HepG2 (cell line): ENCODE measurements around the gene BICRAL. TPM values are rescaled to one million over a fixed set of nuclear protein-coding genes. Genes with fewer than 3 reads are reported as not detected.
A peak's percentile ranks its signal among the peaks of the same experiment; 100 is the strongest.

Experiments used
- BORCS8-MEF2B ChIP-seq: sonication (generic); formaldehyde crosslinking; IDR thresholded peaks from 2 replicates; pipeline ENCODE4 v1.8.0; 2022; ENCODE audit warnings: mild to moderate bottlenecking, missing genetic modification reagents
- CBFB ChIP-seq: sonication (generic); formaldehyde crosslinking; IDR thresholded peaks from 2 replicates; pipeline ENCODE4 v1.4.0; 2020; ENCODE audit warnings: missing genetic modification reagents
- CHCHD3 ChIP-seq: sonication (generic); formaldehyde crosslinking; IDR thresholded peaks from 2 replicates; pipeline ENCODE4 v1.8.0; 2022; ENCODE audit warnings: mild to moderate bottlenecking, missing genetic modification reagents, moderate library complexity
- EHMT2 ChIP-seq: fragments of 200-600 bp; sonication (generic); IDR thresholded peaks from 2 replicates; pipeline ENCODE4 v1.7.0; 2017; ENCODE audit warnings: antibody characterized with exemption, low read depth, low read length, borderline replicate concordance
- GPN1 ChIP-seq: sonication (generic); formaldehyde crosslinking; IDR thresholded peaks from 2 replicates; pipeline ENCODE4 v1.5.1; 2020; ENCODE audit warnings: missing genetic modification reagents, borderline replicate concordance
- HMGA1 ChIP-seq: sonication (generic); formaldehyde crosslinking; conservative IDR thresholded peaks from 2 replicates; pipeline ENCODE4 v1.4.0; 2020; ENCODE audit warnings: missing genetic modification reagents
- KLF11 ChIP-seq: IDR thresholded peaks from 2 replicates; pipeline ENCODE4 v1.6.1; 2016; ENCODE audit warnings: missing compliant biosample characterization
- KMT2B ChIP-seq: IDR thresholded peaks from 2 replicates; pipeline ENCODE4 v1.6.1; 2016; ENCODE audit warnings: missing genetic modification reagents, missing compliant biosample characterization
- MBD4 ChIP-seq: IDR thresholded peaks from 2 replicates; pipeline ENCODE4 v1.6.1; 2012; ENCODE audit warnings: low read length, inconsistent platforms, borderline replicate concordance
- NCOA5 ChIP-seq: sonication (generic); formaldehyde crosslinking; IDR thresholded peaks from 2 replicates; pipeline ENCODE4 v1.4.0; 2020; ENCODE audit warnings: missing genetic modification reagents
- POGK ChIP-seq: sonication (generic); formaldehyde crosslinking; conservative IDR thresholded peaks from 2 replicates; pipeline ENCODE4 v1.8.0; 2022; ENCODE audit warnings: mild to moderate bottlenecking, moderate library complexity, missing genetic modification reagents
- RFXAP ChIP-seq: sonication (generic); formaldehyde crosslinking; IDR thresholded peaks from 2 replicates; pipeline ENCODE4 v1.4.0; 2020; ENCODE audit warnings: missing genetic modification reagents, borderline replicate concordance
- SAFB2 ChIP-seq: sonication (generic); formaldehyde crosslinking; IDR thresholded peaks from 2 replicates; pipeline ENCODE4 v1.5.1; 2020; ENCODE audit warnings: missing genetic modification reagents, low read depth, mild to moderate bottlenecking, borderline replicate concordance
- TBL1XR1 ChIP-seq: fragments of 150-350 bp; IDR thresholded peaks from 2 replicates; pipeline ENCODE4 v1.6.1; 2014; ENCODE audit warnings: borderline replicate concordance, low read length; ENCODE audit not compliant: partially characterized antibody
- ZBTB46 ChIP-seq: sonication (generic); formaldehyde crosslinking; IDR thresholded peaks from 2 replicates; pipeline ENCODE4 v1.4.0; 2020; ENCODE audit warnings: mild to moderate bottlenecking, missing genetic modification reagents, borderline replicate concordance
- ZFAT ChIP-seq: sonication (generic); formaldehyde crosslinking; conservative IDR thresholded peaks from 2 replicates; pipeline ENCODE4 v1.8.1; 2023; ENCODE audit warnings: missing genetic modification reagents, inconsistent platforms
- ZNF282 ChIP-seq: fragments of 450-650 bp; IDR thresholded peaks from 2 replicates; pipeline ENCODE4 v1.6.1; 2018; ENCODE audit not compliant: partially characterized antibody
- ZNF30 ChIP-seq: sonication (generic); formaldehyde crosslinking; IDR thresholded peaks from 2 replicates; pipeline ENCODE4 v1.5.0; 2020; ENCODE audit warnings: mild to moderate bottlenecking, missing genetic modification reagents
- ZNF326 ChIP-seq: sonication (generic); formaldehyde crosslinking; IDR thresholded peaks from 2 replicates; pipeline ENCODE4 v1.4.0; 2020; ENCODE audit warnings: missing genetic modification reagents, borderline replicate concordance
- ZNF335 ChIP-seq: sonication (generic); formaldehyde crosslinking; IDR thresholded peaks from 2 replicates; pipeline ENCODE4 v1.4.0; 2020; ENCODE audit warnings: missing genetic modification reagents
- ZNF501 ChIP-seq: sonication (generic); formaldehyde crosslinking; IDR thresholded peaks from 2 replicates; pipeline ENCODE4 v1.5.1; 2020; ENCODE audit warnings: mild to moderate bottlenecking, moderate library complexity, missing genetic modification reagents
- ZNF512 ChIP-seq: sonication (generic); formaldehyde crosslinking; IDR thresholded peaks from 2 replicates; pipeline ENCODE4 v1.4.0; 2020; ENCODE audit warnings: mild to moderate bottlenecking, missing genetic modification reagents
- ZNF562 ChIP-seq: sonication (generic); formaldehyde crosslinking; IDR thresholded peaks from 2 replicates; pipeline ENCODE4 v1.8.0; 2022; ENCODE audit warnings: missing genetic modification reagents, borderline replicate concordance
- ZNF652 ChIP-seq: IDR thresholded peaks from 2 replicates; pipeline ENCODE4 v1.6.1; 2016; ENCODE audit warnings: low read depth, borderline replicate concordance
- ZNF782 ChIP-seq: sonication (generic); formaldehyde crosslinking; IDR thresholded peaks from 2 replicates; pipeline ENCODE4 v1.4.0; 2020; ENCODE audit warnings: missing genetic modification reagents, mild to moderate bottlenecking, borderline replicate concordance
- ZZZ3 ChIP-seq: sonication (generic); formaldehyde crosslinking; IDR thresholded peaks from 2 replicates; pipeline ENCODE4 v1.4.0; 2020; ENCODE audit warnings: missing genetic modification reagents, mild to moderate bottlenecking, borderline replicate concordance
- polyA plus RNA-seq, 8 experiments: library from polyadenylated mRNA; depleted of rRNA in 3 of 8; stranded (reverse) in 7 of 8; unstranded in 1 of 8; fragments of >200 nt; fragmentation: Illumina TruSeq in 4 of 8; extraction: Trizol in 4 of 8; gene quantifications; 2 replicates each; pipeline versions ENCODE4 v1.2.1 to v1.2.3, GENCODE V29; 2011 to 2016; ENCODE audit warnings: low read depth in 4 of 8, missing spikeins in 1 of 8, mixed read lengths in 1 of 8; ENCODE audit not compliant: insufficient read depth in 1 of 8
- total RNA-seq, 5 experiments: library from RNA; depleted of rRNA; stranded (reverse); fragments of >200 nt; fragmentation: Illumina TruSeq; extraction: Trizol; gene quantifications; 2 replicates each; pipeline ENCODE4 v1.2.3, GENCODE V29; 2016; ENCODE audit warnings: low read depth in 1 of 5

BICRAL gene
- total and polyA plus RNA-seq, 2 of the 13 experiments (the other 11 are each of a cell fraction or from before 2014, with no cell fraction given): 5.0 to 13.5 TPM

- no peak for TF ChIP-seq ZNF282
- TF ChIP-seq ZNF326 (CRISPR knock-in tag): no peak
- TF ChIP-seq GPN1 (CRISPR knock-in tag): 0 out of 2 replicates have a peak, but pooled peaks have one; percentile 48
- TF ChIP-seq TBL1XR1: peak; percentile 54
- TF ChIP-seq KMT2B: peak; percentile 80
- no peak for TF ChIP-seq ZNF782 (CRISPR knock-in tag)
- peak; percentile 54; the same call in 1 of the 2 replicates for TF ChIP-seq RFXAP (CRISPR knock-in tag)
- TF ChIP-seq MBD4: no peak
- TF ChIP-seq ZNF335 (CRISPR knock-in tag): no peak
- peak; percentile 54; the same call in 1 of the 2 replicates for TF ChIP-seq KLF11 (CRISPR knock-in tag)
- no peak for TF ChIP-seq ZNF562 (CRISPR knock-in tag)
- 0 out of 2 replicates have a peak, but pooled peaks have one; percentile 1 for TF ChIP-seq ZFAT (CRISPR knock-in tag)
- no peak for TF ChIP-seq SAFB2 (CRISPR knock-in tag)
- no peak for TF ChIP-seq EHMT2
- no peak for TF ChIP-seq ZBTB46
- no peak for TF ChIP-seq NCOA5
- TF ChIP-seq HMGA1 (CRISPR knock-in tag): no peak
- TF ChIP-seq ZNF501 (CRISPR knock-in tag): peak; percentile 73; the same call in 1 of the 2 replicates
- TF ChIP-seq CHCHD3: no peak
- TF ChIP-seq ZNF30: 0 out of 2 replicates have a peak, but pooled peaks have one; percentile 56
- no peak for TF ChIP-seq ZNF512 (CRISPR knock-in tag)
- TF ChIP-seq ZNF652 (CRISPR knock-in tag): no peak
- no peak for TF ChIP-seq CBFB (CRISPR knock-in tag)
- TF ChIP-seq ZZZ3: no peak
- 0 out of 2 replicates have a peak, but pooled peaks have one; percentile 11 for TF ChIP-seq POGK (CRISPR knock-in tag)
- TF ChIP-seq BORCS8-MEF2B (CRISPR knock-in tag): peak; percentile 69
These were observed 36.0 kb upstream of the BICRAL start, which contains the start of gene TBCC (continued) for GRCh38 chr6:42745640-42746462.
